H9 (cell line): ENCODE measurements around the gene NCOA1. TPM values are rescaled to one million over a fixed set of nuclear protein-coding genes. Genes with fewer than 3 reads are reported as not detected.

ENCODE experiments used
- DNase-seq: peaks from one replicate; pipeline ENCODE4 v3.0.0-alpha.2; 2017
- H2AFZ ChIP-seq: one replicate; pipeline ENCODE4 v1.6.1; 2013; ENCODE audit warnings: mild to moderate bottlenecking, low read length, control low read depth, moderate library complexity
- H2AK5ac ChIP-seq: 2 replicates; pipeline ENCODE4 v1.6.1; 2013; ENCODE audit warnings: low read length, control low read depth, mixed read lengths; ENCODE audit not compliant: insufficient read length
- H2BK120ac ChIP-seq: one replicate; pipeline ENCODE4 v1.6.1; 2013; ENCODE audit warnings: low read depth, mild to moderate bottlenecking, low read length, control low read depth, inconsistent platforms; ENCODE audit not compliant: poor library complexity, severe bottlenecking
- H2BK12ac ChIP-seq: 2 replicates; pipeline ENCODE4 v1.6.1; 2013; ENCODE audit warnings: low read length, control low read depth, mixed read lengths, low read depth; ENCODE audit not compliant: insufficient read length
- H2BK15ac ChIP-seq: 2 replicates; pipeline ENCODE4 v1.6.1; 2013; ENCODE audit warnings: low read depth, low read length, control low read depth
- H2BK20ac ChIP-seq: one replicate; pipeline ENCODE4 v1.6.1; 2013; ENCODE audit warnings: low read depth, mild to moderate bottlenecking, low read length, control low read depth, inconsistent platforms; ENCODE audit not compliant: poor library complexity, severe bottlenecking
- H2BK5ac ChIP-seq: 2 replicates; pipeline ENCODE4 v1.6.1; 2013; ENCODE audit warnings: low read length, control low read depth, mixed read lengths; ENCODE audit not compliant: insufficient read length
- H3K14ac ChIP-seq: 2 replicates; pipeline ENCODE4 v1.6.1; 2013; ENCODE audit warnings: low read length, control low read depth; ENCODE audit not compliant: insufficient read depth
- H3K18ac ChIP-seq: 2 replicates; pipeline ENCODE4 v1.6.1; 2013; ENCODE audit warnings: low read depth, mild to moderate bottlenecking, mixed read lengths, low read length, control low read depth; ENCODE audit not compliant: insufficient read length
- H3K23ac ChIP-seq: 2 replicates; pipeline ENCODE4 v1.6.1; 2013; ENCODE audit warnings: low read length, control low read depth, mixed read lengths, low read depth; ENCODE audit not compliant: insufficient read length
- H3K23me2 ChIP-seq: 2 replicates; pipeline ENCODE4 v1.6.1; 2013; ENCODE audit warnings: low read depth, mild to moderate bottlenecking, mixed read lengths, low read length, control low read depth; ENCODE audit not compliant: insufficient read length, poor library complexity, severe bottlenecking
- H3K27ac ChIP-seq: 2 replicates; pipeline ENCODE4 v1.5.1; 2013; ENCODE audit warnings: low read length, control low read depth, mixed read lengths, low read depth; ENCODE audit not compliant: insufficient read length
- H3K27me3 ChIP-seq: 2 replicates; pipeline ENCODE4 v1.6.1; 2013; ENCODE audit warnings: low read length, control low read depth, inconsistent platforms; ENCODE audit not compliant: insufficient read depth
- H3K4ac ChIP-seq: 2 replicates; pipeline ENCODE4 v1.6.1; 2013; ENCODE audit warnings: low read depth, mild to moderate bottlenecking, control low read depth, inconsistent platforms, low read length, moderate library complexity
- H3K4me1 ChIP-seq: 2 replicates; pipeline ENCODE4 v1.6.1; 2013; ENCODE audit warnings: low read length, control low read depth, inconsistent platforms; ENCODE audit not compliant: insufficient read depth
- H3K4me2 ChIP-seq: 2 replicates; pipeline ENCODE4 v1.6.1; 2013; ENCODE audit warnings: low read length, control low read depth, mixed read lengths; ENCODE audit not compliant: insufficient read length, insufficient read depth
- H3K56ac ChIP-seq: 2 replicates; pipeline ENCODE4 v1.6.1; 2013; ENCODE audit warnings: low read depth, mild to moderate bottlenecking, mixed read lengths, low read length, control low read depth; ENCODE audit not compliant: insufficient read length
- H3K79me1 ChIP-seq: 2 replicates; pipeline ENCODE4 v1.6.1; 2013; ENCODE audit warnings: low read depth, mild to moderate bottlenecking, moderate library complexity, low read length, control low read depth, inconsistent platforms; ENCODE audit not compliant: insufficient read depth, poor library complexity, severe bottlenecking
- H3K79me2 ChIP-seq: 2 replicates; pipeline ENCODE4 v1.6.1; 2013; ENCODE audit warnings: low read length, control low read depth, inconsistent platforms; ENCODE audit not compliant: insufficient read depth
- H3K9ac ChIP-seq: 2 replicates; pipeline ENCODE4 v1.6.1; 2013; ENCODE audit warnings: low read length, control low read depth, mixed read lengths; ENCODE audit not compliant: insufficient read length; ENCODE audit errors: extremely low read depth
- H3K9me3 ChIP-seq: one replicate; pipeline ENCODE4 v1.6.1; 2013; ENCODE audit warnings: low read depth, low read length, inconsistent platforms; ENCODE audit not compliant: control insufficient read depth
- H3T11ph ChIP-seq: one replicate; pipeline ENCODE4 v1.6.1; 2013; ENCODE audit warnings: mild to moderate bottlenecking, low read length, control low read depth, inconsistent platforms
- H4K20me1 ChIP-seq: one replicate; pipeline ENCODE4 v1.6.1; 2013; ENCODE audit not compliant: control insufficient read depth, insufficient read length, insufficient read depth
- H4K5ac ChIP-seq: 2 replicates; pipeline ENCODE4 v1.6.1; 2013; ENCODE audit warnings: low read depth, mild to moderate bottlenecking, mixed read lengths, low read length, control low read depth; ENCODE audit not compliant: insufficient read length
- H4K8ac ChIP-seq: replicated peaks from 2 replicates; pipeline ENCODE4 v1.6.1; 2013; ENCODE audit warnings: low read length, control low read depth, mixed read lengths, low read depth; ENCODE audit not compliant: insufficient read length
- H4K91ac ChIP-seq: 2 replicates; pipeline ENCODE4 v1.6.1; 2013; ENCODE audit warnings: low read depth, mild to moderate bottlenecking, moderate library complexity, mixed read lengths, low read length, control low read depth; ENCODE audit not compliant: insufficient read length
- H3K27ac Mint-ChIP-seq, 3 experiments: 2 replicates in 2 of 3; 3 replicates in 1 of 3; pipeline ENCODE4 v1.8.0; 2020 to 2021; ENCODE audit warnings: mixed read lengths in 3 of 3, mild to moderate bottlenecking in 1 of 3, moderate library complexity in 1 of 3
- H3K27me3 Mint-ChIP-seq: 2 replicates; pipeline ENCODE4 v1.8.0; 2021; ENCODE audit warnings: low read depth, mild to moderate bottlenecking, moderate library complexity, mixed read lengths
- H3K36me3 Mint-ChIP-seq, 3 experiments: 2 replicates in 2 of 3; 3 replicates in 1 of 3; pipeline ENCODE4 v1.8.0; 2020 to 2021; ENCODE audit warnings: low read depth in 3 of 3, mixed read lengths in 3 of 3; ENCODE audit not compliant: insufficient read depth in 1 of 3
- H3K4me1 Mint-ChIP-seq, 2 experiments: 2 replicates each; pipeline ENCODE4 v1.8.0; 2020; ENCODE audit warnings: mixed read lengths in 2 of 2
- H3K4me3 Mint-ChIP-seq, 2 experiments: 2 replicates in 1 of 2; 3 replicates in 1 of 2; pipeline ENCODE4 v1.8.0; 2020 to 2021; ENCODE audit warnings: mild to moderate bottlenecking in 2 of 2, mixed read lengths in 2 of 2, moderate library complexity in 1 of 2
- H3K9me3 Mint-ChIP-seq, 2 experiments: 2 replicates in 1 of 2; 3 replicates in 1 of 2; pipeline ENCODE4 v1.8.0; 2020; ENCODE audit warnings: mild to moderate bottlenecking in 2 of 2, mixed read lengths in 2 of 2, moderate library complexity in 1 of 2
- CTCF ChIP-seq: fragments of 200-600 bp; sonication (generic); conservative IDR thresholded peaks from 3 replicates; pipeline ENCODE4 v1.8.0; 2021; ENCODE audit warnings: antibody characterized with exemption, mild to moderate bottlenecking
- WGBS: extraction: QIAGEN DNeasy Blood & Tissue Kit; methylation state at CpG from one replicate; pipeline ENCODE4 v1.1.7; 2013; ENCODE audit warnings: missing lambda C conversion rate, low lambda C conversion rate, mixed read lengths; ENCODE audit not compliant: insufficient read length; ENCODE audit errors: extremely low coverage; 5-methylcytosine and 5-hydroxymethylcytosine counted together
- total RNA-seq: library from RNA; stranded (reverse); gene quantifications from 2 replicates; pipeline ENCODE4 v1.2.1, GENCODE V29; 2021

The NCOA1 gene
- total RNA-seq, 1 experiment from 2014 or later, result 14.8 TPM

- no peaks in the 10 kb centered on the region for H4K20me1 ChIP-seq
- H3K4me3 Mint-ChIP-seq, result no peak overlapping the region
- H2BK5ac ChIP-seq, result no peak overlapping the region
- no peak overlapping the region for H3K27ac ChIP-seq
- no peak overlapping the region for H2AFZ ChIP-seq
- no peak overlapping the region for H4K5ac ChIP-seq
- H4K91ac ChIP-seq, result no peak overlapping the region
- no peak overlapping the region for H3K9ac ChIP-seq
- WGBS, result no CpG with 5 or more reads among the region's 3 CpGs
- H3K27me3 ChIP-seq, result no peaks in the 10 kb centered on the region
- no peak overlapping the region for H3K27ac Mint-ChIP-seq
- no peak overlapping the region for H3K56ac ChIP-seq
- H3K14ac ChIP-seq, result no peak overlapping the region
- no peak overlapping the region for H2BK12ac ChIP-seq
- peaks cover 8 to 12% of the 10 kb centered on the region in 2 experiments; a peak in 3 of 4 replicates for H3K4me1 Mint-ChIP-seq
- H3K9me3 Mint-ChIP-seq, result peaks cover 15 to 18% of the 10 kb centered on the region in 2 experiments
- no peak overlapping the region for H2BK15ac ChIP-seq
- no peaks in the 10 kb centered on the region for H3K4me1 ChIP-seq
- H3K36me3 Mint-ChIP-seq, result peaks cover 16 to 31% (median 24%) of the 10 kb centered on the region in 3 experiments
- no peak overlapping the region for H2BK20ac ChIP-seq
- no peak overlapping the region for H3K18ac ChIP-seq
- no peak overlapping the region for H2BK120ac ChIP-seq
- no peak overlapping the region for H4K8ac ChIP-seq
- TF ChIP-seq CTCF, result no peak
- no peak overlapping the region for H3T11ph ChIP-seq
- no peak overlapping the region for H2AK5ac ChIP-seq
- no peaks in the 10 kb centered on the region for H3K23me2 ChIP-seq
- no peak overlapping the region for H3K23ac ChIP-seq
- no peaks in the 10 kb centered on the region for H3K79me2 ChIP-seq
- DNase-seq, result no peak
- no peaks in the 10 kb centered on the region for H3K79me1 ChIP-seq
- H3K27me3 Mint-ChIP-seq, result no peaks in the 10 kb centered on the region
- H3K9me3 ChIP-seq, result peaks cover 15% of the 10 kb centered on the region
- H3K4me2 ChIP-seq, result no peak overlapping the region
- H3K4ac ChIP-seq, result no peak overlapping the region
These were observed 75.2 kb downstream of the NCOA1 start for GRCh38 chr2:24566209-24566608.
